ENCODE data around the gene STK38.

The STK38 gene

DNA sequence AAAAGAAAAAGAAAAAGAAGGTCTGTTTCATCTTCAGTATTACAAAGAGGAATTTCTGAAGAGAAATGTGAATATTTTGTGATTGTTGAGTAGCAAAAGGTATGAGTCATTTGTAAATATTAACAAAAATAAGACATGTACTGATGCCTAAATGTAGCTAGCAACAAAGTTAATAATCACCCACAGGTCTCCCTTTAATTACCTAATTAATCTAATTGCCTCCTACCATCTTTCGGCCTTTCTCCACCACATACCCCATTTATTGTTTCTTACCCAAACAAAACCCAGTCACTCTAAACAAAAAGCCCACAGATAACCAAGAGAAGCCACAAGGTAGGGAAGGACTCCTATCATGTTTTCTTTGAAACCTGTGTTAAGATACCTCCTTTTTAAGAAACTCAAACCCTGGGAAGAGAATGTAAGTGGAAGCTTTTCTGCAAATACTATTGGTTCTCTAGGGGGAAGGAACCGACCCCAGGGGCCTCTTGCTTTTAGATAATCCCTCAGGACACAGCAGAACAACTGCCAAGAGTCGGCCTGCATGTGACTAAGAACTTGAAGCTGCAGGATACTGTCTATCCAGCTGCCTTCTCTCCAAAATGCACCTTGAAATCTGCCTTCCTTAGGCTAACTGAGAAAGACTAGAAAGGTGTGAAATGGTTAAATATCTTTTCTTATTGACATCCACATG is 16.1 kb upstream of the STK38 start:
- no peak for DNase-seq

DNA sequence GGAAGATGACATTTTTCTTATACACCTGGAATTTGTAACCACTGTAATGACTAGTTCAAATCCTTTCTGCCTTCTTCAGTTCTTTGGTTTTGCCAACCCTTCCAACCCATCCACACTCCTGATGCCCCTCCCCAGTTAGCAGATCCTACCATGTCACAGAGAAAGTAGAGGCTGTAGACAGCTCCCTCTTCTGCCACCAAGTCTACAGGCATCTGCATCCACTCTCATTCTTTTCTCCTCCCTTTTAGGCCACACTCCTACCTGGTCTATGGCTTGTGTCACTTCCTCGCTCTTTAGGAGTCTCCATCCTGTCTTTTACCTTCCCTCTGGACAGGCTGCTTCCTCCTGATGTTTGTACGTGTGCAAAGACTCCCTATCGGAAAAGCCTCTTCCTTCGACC is 13.5 kb upstream of the STK38 start:
- DNase-seq = no peak

DNA sequence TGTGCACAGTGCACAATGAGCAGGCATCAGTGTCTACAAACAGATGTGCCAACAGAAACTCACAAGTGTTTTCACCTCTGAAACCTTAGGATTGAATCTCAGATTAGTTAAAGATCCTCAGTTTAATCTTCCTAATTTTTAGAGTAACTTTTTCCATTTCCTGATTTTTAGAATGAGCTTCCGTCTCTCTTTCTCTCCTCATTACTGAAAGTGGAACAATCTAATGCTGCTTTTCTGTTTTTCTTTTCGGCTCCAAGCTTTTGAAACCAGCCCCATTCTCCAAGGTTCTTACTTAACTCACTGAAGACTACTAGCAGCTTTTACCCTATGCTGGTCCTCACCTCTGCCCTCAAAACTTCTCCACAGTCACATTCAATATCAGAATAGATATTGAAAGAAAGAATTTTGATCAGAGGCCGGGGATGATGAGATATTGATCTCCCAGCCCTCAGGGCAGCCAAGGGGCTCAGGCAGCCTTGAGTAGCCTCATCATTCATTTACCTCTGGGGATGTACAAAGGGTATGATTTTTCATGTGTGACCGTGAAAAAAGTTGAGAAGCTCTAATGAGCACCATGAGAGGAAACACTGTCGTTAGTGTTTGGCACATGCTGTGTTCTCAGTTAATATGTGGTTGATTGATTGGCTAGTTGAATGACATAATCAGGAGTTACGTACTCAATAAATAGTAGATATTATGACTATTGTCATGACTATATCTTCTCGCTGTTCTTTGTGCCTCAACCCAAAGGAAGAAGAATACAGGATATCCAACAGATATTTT is 11.9 kb upstream of the STK38 start:
- no peak for DNase-seq

DNA sequence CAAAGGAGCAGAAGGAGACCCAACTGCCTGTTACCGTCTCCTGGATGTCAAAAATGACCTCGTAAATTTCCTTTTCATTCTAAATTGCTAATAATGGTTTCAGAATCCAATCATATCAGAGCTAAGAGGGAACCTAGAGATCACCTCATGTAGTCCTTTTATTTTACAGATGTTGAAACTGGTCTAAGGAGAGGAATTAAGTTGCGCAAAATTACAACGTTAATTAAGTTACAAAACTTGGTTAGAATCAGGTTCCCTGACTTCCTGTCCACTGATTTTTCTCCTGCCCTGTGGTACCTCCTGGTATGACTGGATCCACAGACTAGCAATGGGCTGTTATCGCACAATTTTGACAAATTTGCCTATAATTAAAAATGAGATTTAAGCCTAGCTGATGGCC is 9.0 kb upstream of the STK38 start:
- no peak for DNase-seq

DNA sequence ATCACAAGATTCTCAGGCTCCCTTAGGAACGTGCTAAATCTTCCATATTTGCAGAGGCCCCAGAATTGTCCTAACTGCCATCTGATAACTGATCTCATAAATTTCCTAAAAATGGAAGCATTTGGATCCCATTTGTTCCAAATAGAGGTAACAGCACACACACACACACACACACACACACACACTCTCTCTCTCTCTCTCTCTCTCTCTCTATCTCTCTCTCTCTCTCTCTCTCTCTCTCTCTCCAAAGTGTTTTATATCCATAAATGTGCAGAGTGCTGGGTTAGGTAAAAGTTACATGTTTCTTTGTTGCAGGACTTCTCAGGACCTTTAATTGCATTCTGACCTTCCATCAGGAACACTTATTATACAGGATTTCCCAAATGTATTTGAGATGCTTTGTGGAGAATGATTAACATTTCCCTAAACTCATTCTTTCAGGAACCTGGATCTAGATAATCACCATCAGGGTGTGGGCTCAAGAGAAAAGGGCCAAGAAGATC is 8.5 kb upstream of the STK38 start:
- DNase-seq = no peak

DNA sequence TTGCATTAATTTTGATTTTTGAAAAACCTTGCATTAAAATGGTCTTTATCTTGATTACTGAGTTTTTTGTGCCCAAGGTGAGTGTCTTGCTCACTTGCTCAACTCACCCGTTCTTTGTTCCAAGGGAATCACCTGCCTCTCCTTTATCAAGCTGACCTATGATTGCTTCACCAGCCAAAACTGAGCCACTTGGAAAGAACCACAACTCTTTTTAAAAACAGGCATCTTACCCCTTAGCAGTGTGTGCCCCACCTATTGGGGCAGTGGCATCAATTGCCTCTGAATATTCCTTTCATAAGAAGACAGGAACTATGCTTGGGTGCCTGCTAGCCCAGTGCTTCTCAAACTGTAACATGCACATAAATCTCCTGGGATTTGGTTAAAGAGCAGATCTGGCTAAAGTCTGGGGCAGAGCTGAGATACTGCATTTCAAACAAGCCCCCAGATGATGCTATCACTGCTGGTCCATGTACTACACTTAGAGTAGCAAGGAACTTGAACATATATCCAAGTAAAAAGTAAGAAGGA is 3.3 kb upstream of the STK38 start:
- DNase-seq = no peak

DNA sequence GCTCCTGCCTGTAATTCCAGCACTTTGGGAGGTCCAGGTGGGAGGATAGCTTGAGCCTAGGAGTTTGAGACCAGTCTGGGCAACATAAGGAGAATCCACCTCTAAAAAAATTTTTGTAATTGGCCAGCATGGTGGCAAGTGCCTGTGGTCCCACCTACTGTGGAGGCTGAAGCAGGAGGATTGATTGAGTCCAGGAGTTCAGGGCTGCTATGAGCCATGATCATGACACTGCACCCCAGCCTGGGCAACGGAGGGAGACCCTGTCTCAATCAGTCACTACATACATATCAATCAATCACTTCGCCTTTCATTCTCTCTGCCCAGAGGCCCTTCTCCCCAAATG is 1.1 kb upstream of the STK38 start:
- DNase-seq = no peak

DNA sequence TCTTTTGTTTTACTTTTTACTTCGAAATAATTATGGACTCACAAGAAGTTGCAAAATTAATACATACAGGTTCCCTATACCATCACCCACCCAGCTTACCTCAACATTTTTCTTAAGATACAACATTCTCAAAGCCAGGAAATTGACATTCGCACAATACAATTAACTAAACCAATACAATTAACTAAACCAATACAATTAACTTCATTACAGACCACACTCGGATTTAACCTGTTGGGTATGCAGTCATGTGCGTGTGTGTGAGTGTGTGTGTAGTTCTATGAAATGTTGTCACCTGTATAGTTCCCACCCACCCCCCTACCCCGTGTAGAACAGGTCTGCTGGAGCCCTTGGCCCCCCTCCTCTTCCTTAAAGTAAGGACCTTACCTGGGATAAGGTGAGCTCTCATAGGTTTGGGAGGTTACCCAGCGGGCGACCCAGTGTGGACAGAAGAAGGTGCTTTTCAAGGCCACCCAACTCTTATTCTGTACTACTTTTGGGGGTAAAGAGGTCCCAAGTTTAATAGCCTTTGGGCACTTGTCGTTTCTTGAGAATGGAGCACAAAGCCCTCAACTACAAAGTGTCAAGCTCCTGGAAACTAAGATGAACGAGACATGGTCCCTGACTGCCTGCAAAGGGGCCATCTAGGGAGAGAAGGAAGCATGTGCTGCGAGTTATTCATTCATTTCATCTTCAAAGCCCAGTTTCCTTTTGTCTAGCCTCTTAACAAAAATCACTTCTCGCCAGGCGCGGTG is 544 bp upstream of the STK38 start:
- DNase-seq = no peak

DNA sequence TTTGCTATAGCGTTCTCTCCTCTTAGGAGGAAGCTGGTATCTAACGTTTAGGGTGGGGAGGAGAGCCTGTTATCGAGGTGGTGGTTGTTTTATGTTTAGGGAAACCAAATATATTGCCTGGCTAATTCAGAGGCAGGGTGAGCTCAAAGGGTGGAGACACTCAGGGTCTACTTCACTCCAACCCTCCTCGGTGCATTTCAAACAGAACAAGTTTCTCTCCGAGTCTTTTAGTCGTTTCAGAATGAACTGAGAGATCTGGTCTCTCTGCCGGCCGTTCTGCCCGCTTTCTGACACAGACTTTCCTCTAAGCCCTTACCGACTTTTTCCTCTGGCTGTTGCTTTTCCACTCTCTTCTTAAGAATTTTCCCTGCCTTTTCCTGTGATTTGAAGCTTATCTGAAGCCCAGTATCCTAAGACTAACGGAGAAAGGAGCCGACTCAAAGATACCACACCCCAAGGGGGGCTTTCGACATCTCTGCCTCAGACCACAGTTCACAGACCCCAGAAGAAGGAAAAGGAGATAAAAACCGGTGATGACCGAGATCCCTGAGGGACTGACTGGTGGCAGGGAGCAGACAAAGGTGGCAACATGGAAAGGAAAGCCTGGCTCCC is 865 bp downstream of the STK38 start:
- DNase-seq = no peak

DNA sequence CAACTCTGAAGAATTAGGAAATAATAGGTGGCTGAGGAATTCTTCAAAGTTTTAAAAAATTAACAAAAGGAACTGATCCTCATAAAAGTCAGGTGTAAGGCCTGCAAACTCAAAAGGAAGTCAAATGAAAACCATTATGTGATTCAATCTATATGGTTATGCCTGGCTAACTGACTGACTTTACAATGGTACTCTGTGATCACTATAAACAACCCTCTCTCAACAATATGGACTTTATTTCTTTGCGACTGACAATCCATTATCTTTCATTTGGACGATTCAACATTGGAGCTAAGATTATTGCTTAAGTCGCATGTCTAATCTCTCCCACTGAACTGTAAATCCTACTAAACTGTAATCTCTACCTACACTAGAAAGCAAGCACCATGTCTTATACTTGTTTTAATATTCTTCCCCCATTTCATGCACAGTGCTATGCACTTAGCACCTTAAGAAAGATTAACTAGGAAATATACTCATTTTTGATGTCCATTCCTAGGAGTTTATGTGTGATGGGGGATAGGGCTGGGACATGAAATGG is 1.4 kb downstream of the STK38 start:
- no peak for DNase-seq

DNA sequence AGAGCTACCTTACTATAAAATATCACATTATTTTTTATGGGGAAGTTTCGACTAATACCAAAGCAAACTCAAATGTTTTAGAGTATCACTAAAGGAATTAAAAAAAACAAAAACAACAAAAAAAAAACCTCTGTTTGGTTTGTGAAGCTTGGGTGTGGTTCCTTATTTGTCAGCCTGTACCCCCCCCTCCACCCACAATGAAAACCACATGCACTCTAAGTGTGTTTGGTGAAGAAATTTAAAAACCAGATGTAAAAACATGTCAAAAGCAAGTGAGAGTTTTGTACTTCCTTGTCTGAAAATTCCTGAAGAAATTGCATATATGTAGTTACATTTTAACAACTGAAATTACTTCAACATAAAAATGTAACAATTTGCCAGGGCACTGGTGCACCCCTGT is 3.1 kb downstream of the STK38 start:
- DNase-seq = no peak

DNA sequence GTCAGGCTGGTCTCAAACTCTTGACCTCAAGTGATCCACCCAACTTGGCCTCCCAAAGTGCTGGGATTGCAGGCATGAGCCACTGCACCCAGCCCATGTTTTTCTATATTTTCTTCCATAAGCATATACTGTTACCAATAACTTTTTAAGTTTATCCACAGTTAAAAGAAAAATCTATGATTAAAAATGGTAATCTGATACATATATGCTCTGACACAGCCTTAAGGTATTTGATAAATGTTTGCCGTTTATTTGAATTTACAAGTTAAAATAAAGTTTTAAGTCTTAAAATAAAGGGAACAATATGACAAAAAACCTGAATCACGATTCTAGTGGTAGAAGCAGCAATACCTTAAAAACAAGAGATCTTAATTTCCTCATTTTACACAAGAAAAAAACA is 5.2 kb downstream of the STK38 start:
- DNase-seq = no peak

DNA sequence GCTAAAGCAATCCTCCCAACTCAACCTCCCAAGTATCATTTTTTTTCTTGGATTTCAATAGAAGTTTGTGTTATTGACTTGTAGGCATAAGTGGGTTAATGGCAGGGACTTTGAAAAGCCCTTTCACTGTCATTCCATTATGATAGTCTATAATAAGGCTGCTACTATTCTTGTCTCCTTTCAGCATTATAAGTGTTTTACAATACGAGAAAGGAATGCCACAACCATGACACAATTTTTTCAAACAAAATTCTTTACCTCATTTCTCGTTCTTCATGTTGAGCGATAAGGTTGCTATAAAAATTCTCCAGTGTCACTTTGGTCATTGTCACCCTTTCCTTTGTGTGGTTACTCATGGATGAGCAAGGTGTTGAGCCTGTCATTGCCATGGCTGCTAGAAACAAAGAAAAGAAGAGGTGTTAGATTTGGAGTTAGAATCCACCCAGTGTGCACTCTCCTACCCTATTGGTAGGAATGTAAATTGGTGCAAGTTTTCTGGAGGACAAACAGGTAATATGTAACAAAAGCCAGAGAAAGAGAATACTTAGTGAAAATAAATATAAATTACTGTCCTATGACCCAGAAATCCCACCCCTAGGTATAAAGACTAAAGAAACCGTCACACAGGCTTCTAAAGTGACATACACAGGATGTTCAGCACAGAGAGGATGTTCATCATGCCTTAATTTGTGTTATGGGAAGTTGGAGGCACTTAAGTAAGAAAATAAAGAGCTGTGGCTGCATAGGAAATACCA is 7.3 kb downstream of the STK38 start:
- no peak for DNase-seq

DNA sequence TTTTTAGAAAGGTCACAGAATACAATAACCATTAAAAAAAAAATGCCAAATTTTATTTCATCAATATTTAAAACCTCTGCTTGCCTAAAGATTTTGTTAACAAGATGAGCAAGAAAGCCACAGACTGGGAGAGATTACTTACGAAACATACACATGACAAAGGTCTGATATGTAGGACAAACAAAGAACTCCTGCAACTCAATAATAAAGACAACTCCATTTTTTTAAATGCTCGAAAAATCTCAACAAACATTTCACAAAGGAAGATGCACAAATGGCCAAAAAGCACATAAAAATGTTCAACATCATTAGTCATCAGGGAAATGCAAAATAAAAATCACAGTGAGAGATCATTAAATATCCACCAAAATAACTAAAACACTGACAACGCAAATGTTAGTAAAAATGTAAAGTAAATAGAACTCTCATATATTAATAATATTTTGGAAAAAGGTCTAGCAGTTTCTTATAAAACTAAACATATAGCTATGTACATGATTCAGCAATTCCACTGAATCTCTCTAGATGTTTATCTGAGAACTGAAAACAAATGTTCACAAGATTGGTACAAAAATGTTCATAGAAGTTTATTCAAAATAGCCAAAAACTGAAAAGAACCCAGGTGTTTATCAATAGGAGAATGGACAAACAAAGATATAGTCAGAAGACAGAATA is 10.3 kb downstream of the STK38 start:
- no peak for DNase-seq

DNA sequence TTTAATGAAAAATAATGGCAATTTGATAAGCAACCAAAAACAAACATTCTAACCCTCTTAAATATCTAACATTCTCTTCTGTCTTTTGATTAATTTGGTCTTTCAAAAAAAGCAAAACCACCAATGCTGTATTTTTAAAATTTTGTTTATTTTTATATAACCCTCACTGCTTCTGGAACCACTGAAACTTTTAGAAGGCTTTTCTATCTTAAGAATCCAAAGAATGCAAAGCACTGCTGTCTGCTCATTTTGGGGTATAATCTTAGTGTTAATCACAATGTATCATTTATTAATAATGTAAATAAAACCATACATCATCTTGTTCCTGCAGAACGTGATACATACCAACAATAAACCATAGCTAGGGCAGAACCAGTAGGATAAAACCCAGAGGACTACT is 14.0 kb downstream of the STK38 start:
- no peak for DNase-seq

DNA sequence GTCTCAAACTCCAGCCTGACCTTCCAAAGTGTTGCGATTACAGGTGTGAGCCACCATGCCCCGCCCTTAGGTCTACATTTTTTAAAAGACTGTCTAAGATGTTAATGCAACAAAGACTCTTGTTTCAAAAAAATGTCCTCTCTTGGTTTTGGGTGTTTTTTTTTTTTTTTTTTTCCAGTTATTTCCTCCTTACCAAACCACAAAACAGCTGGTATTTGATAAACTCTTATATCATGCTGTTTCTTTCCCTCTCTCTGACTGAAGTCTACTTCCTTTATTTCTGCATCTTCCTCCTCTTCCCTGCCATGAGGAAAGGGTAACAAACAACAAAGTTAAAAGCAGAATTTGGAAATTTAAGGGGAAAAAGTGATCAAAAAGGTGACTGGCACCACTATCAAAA is 21.2 kb downstream of the STK38 start:
- DNase-seq = no peak

DNA sequence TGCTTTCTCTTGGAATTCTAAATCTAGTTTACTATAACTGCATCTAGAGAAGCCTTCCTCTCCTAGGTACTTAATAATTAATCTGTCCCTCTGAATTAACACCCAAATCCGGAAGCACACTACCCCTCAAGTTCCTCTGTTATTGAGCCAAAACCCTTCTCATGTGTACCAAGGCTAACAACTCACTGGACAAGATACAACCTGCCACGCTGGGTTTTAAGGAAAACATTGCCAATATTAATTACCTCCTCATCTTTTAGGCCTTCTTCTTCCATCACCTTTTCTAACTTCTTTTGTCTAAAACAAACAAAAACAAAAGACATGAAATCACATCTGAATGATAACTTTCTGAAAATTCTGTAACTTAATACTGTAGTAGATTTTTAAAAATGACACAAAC is 21.9 kb downstream of the STK38 start:
- no peak for DNase-seq

DNA sequence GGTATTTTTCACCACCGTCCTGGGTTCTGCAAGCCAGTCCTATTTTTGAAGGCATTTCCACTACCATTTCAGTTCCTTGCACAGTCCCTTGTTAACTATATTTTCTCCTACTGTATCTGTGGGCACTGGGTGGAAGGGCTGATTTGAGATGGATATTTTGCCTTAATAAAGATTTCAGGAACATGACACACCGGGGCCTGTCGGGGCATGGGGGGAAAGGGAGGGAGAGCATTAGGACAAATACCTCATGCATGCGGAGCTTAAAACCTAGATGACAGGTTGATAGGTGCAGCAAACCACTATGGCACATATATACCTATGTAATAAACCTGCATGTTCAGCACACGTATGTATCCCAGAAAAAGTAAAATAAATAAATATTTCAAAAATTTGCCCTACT is 22.4 kb downstream of the STK38 start:
- no peak for DNase-seq

DNA sequence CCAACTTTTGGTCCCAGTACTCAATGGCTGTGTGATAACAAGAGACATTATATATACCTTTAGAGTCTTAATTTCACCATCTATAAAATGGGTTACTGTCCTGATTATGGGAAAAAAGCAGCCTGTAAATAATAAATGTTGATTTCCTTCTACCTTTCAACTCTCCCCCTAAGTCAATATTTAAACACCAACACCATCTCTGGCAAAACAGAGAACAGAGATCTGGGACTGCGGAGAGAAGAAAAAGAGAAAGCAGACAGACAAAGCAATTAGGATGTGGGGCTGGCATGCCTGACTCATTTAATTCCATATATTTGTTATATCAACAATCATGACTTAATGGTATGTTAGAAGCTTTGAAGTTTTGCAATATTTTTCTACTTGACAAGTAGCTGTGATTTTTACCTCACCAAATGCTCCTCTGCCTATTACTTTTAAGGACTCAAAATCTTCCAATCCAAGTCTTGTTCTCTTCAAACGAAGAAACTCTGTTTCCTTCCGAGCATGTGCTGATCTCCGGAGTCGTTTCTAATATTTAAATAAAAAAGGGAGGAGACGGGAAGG is 23.3 kb downstream of the STK38 start:
- no peak for DNase-seq

DNA sequence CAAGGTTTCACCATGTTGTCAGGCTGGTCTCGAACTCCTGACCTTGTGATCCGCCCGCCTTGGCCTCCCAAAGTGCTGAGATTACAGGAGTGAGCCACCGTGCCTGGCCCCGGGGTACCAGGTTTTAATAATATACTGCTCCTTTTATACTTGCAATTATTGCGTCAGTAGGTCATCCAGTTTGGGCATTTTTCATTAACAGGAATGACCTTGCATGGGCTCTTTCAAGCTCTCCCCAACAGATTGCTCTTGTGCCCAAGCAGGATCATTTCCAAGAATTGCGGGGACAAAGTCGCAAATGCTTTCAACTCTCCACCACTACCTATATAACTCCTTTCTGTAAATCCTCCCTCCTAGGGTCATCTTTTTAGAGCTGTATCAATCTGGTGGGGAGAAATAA is 23.8 kb downstream of the STK38 start:
- DNase-seq = no peak

DNA sequence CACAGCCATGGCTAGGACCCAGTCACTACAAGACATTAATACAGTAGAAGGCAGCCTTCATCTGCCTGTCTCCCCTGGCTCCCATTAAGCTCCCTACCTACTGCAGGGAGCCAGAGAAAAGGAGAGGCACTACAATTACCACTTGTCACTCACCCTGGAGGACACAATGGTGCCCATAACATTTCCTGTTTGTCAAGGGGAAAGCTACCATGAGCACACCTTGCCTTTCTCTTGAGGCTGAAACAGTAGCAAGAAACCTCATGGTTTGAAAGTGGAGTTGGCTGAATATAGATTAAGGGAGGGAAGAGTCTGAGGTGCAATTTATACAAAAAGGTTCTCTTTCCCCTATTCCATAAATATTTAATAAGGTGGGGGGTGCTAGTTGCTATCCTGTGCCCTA is 27.9 kb downstream of the STK38 start:
- DNase-seq = no peak

Measured in NCI-H1436 treated with DMSO at 0.1 percent for 48 hours (cell line).